NCI-H1105 treated with DMSO at 0.1 percent for 48 hours (cell line): ENCODE results near the gene CCSER2.

Source experiments
- DNase-seq: peaks from one replicate; lab custom pipeline; 2025; lab: John Stamatoyannopoulos, UW

Gene CCSER2

DNA sequence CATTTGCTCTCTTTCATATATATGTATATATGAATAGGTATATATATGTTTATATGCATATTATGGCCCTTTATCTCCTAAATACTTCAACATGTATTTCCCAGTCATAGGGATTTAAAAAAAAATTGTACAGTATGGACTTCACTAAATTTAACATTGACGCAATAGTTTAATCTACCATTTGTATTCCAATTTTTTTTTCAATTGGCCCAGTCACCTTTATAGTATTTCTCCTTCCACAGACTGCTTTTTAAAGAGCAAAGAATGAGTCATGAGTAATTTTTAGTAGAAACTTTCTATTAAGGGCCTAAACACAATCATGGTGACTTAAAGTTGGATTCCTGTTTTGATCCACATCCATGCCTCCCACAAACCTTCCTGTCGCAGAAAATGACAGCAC lies 20.5 kb downstream of the CCSER2 start:
- no peak for DNase-seq

DNA sequence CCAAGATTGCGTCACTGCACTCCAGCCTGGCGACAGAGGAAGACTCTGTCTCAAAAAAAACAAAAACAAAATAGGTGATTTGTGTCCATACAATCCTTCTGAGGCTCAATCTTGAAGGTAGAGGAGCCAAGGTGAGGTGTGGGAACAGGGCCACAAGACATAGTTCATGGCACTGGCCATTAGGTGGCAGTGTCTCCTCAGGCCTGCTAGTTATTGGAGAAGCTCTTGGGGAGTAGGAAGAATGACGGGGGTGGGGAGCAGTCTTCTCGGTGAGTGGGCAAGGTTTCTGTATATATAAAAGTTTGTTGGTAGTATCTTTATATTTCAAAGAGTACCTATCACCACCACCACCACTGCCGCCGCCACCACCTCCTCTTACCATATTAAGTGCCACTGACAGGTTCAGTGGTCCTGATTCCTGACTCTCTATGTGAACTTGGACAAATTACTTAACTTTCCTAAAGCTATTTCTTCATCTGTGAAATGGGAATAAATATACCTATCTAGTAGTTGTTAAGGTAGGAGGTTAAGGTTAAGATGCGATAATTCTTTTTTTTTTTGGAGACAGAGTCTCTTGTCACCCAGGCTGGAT lies 24.0 kb downstream of the CCSER2 start:
- peak; percentile 7 for DNase-seq

DNA sequence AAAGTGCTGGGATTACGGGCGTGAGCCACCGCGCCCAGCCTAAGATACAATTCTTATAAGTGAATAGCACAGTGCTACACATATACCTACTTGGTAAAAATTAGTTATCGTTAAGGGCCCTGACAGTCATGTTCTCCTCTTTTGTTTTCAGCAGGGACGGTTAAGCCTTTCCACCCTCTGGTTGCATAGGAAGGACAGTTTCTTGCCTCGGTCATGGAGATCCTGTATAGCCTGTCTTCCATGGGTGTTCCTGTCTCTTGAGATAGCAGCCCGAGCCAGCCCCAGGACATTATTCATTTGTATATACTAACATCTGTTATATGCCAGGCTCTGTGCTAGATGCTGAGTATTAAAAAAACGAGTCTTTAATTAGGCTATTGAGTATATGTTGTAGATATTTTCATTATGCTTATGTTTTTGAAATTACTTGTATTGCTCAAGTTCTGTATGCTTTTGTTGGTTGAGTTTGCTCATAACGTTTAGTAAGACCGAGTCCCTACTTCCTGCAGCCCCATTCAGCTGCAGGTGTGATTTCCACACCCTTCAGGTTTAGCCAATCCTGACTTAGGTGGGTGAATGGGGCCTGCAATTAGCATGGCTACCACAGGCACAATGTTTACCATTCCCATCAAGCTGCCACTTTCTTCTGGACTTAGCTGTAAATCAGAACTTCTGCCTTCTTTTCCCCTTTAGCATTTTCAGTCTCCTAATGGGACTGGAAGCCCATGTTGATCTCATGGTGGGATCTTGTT lies 24.8 kb downstream of the CCSER2 start:
- DNase-seq, result no peak

DNA sequence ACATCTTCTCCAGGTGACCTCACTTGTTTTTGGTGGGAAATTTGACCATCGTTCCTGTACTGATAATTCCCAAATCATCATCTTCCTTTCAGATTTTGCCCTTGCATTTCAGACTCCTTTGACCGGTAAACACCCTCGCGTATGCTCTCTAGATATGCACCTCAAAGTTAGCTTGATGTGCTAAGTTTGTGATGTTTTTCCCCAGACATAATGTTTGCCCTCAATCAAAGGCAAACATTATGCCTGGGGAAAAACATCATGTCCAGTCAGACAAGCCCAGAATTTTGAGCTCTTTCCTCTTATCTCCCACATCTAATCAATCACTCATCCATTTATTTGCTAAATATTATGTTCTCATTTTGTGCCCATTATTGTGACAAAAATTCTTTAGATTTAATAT lies 26.2 kb downstream of the CCSER2 start:
- no peak for DNase-seq

DNA sequence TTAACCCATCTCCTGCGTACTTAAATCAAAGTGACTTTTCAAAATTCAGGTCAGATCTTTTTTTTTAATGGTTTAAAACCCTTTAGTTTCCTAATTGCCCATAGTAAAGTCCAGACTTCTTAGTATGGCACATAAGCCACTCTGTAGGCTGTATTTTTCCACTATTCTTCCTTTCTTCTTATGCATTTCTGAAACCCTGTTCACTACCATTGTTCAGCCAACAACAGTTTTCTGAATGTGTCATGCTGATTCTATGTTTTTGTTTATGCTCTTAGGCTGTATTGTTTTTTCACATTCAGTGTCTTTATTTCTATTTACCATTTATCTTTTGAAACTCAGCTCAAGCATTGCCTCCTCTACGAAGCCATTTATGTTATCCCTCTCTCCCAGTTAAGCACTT lies 26.7 kb downstream of the CCSER2 start:
- no peak for DNase-seq

DNA sequence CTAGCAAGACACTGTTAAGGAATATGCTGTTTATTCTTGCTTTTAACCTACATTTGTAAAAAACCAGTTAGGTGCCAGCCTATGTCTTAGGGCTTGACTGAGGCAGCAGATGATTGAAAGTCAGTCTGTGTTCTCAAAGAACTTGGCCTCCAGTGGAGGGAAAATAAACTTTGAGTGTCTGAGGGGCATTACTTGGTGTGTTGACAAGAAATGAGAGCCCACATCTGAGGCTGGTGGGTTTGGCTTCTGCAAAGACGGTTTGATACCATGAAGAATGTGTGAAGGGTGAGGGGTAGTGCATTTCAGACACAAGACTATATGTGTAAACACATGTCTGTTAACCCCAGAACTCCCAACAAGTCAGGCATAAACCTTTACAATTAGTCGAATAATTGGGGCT lies 28.5 kb downstream of the CCSER2 start:
- no peak for DNase-seq

DNA sequence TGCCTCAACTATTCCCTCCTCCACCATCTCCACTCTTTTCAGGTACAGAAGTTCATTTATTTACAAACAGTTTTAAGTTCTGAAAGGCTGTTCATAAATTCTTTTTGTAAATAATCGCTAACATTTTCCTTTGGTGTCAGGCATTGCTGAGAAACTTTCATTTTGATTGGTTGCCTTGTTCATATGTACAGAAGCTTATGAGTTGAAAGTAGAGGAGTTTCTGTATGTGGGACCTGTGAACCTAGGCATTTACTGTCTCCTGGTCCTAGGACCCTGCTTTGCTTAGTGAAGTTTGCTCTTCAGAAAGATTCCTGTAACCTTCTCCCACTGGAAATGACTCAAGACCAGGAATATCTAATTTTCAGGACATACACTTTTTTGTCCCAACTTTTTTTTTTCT lies 30.4 kb downstream of the CCSER2 start:
- no peak for DNase-seq

DNA sequence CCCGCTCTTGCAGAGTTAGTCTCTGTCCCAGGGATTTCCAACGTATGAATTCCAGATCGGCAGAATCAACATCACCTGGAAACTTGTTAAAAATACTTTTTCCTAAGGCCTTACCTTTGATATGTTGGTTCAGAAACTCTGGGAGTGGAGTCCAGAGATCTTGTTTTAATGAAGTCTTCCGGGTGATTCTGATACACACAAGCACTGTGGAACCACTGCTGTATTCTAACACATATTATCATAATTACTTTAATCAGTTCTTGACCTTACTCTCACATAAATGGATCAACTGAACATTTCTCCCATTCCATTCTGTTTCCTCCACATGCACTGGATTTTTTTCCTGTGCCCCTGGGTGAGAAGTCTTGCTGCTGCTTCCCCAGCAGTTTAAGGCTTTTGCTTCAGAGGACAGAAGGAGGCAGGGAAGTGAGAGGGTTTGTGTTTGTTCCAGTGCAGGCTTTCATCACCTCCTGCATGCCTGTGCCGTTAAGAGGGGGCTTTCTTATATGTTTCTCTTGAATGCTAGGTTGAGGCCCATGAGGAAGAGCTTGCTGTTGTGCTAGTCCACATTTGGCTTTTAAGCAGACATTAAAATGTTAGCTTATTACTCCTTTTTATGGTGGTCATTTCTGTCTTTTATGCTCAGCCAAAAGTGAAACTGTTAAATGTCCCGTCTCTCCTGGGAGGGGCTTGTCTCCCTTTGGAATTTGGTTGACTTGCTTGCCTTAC lies 32.4 kb downstream of the CCSER2 start:
- no peak for DNase-seq

DNA sequence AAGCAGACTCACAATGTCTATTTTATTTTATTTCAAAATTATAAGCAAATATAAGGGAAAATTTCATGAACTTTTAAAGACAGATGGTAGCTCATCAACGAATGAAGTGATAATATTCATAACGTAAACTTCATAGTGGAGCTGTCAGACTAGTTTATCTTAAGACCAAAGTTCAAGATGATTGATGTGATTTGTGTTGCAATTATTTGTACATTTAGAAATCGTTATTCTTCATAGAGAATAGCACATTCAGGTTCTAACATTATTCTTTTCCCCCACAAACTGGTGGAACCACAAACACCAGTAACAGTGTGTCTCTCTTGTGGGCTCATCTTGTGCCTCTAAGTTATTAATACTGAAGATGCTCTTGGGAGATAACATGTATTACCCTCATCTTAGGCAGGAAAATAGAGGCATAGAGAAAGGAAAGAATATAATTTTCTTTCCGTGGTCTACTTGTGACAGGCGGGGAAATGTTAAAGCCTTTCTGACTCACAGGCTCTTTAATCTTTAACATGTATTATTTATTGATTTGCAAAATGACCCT lies 37.0 kb downstream of the CCSER2 start:
- DNase-seq, result no peak

DNA sequence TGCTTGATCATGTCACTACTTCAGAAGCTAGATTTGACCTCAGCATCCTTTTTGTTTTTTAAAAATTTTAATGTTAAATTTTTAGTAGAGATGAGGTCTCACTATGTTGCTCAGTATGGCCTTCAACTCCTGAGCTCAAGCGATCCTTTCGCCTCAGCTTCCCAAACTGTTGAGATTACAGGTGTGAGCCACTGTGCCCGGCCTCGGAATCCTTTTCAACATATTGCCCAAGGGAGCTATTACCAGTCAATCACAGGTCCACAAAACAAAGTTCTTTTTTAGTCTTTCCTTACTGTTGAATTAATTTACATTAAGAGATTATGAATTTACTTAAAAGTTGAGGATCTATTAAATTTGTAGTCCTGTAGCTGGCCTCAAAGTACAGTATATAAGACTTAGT lies 37.7 kb downstream of the CCSER2 start:
- DNase-seq, result no peak

DNA sequence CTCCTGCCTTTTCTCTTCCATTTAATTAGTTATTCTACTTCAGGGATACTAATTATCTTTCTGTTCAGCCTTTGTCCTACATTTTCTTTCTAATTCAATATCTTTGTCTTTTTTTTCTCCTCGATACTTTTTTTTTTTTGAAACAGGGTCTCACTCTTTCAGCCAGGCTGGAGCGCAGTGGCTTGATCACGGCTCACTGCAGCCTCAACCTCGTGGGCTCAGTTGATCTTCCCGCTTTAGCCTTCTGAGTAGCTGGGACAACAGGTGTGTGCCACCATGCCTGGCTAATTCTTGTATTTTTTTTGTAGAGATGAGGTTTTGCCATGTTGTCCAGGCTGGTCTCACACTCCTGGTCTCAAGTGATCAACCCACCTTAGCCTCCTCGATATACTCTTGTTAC lies 38.9 kb downstream of the CCSER2 start:
- DNase-seq, result no peak

DNA sequence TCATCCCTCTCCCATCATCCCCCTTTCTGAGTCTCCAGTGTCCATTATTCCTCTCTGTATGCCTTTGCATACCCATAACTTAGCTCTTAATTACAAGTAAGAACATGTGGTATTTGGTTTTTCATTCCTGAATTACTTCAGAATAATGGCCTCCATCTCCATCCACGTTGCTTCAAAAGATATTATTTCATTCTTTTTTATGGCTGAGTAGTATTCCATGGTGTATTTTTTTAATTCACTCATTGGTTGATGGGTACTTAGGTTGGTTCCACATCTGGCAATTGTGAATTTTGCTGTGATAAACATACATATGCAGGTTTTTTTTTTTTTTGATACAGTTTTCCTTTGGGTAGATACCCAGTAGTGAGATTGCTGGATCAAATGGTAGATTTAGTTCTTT lies 40.4 kb downstream of the CCSER2 start:
- no peak for DNase-seq

DNA sequence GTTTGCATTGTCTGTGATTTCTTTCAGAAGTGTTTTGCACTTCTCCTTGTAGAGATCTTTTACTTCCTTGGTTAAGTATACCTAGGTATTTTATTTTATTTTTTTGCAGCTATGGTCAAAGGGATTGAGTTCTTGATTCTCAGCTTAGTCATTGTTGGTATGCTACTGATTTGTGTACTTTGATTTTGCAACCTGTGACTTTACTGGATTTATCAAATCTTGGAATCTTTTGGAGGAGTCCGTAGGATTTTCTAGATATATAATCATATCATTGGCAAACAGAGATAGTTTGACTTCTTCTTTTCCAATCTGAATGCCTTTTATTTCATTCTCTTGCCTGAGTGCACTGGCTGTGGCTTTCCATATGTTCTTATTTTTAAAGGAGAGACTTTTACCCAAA lies 41.9 kb downstream of the CCSER2 start:
- DNase-seq, result no peak

DNA sequence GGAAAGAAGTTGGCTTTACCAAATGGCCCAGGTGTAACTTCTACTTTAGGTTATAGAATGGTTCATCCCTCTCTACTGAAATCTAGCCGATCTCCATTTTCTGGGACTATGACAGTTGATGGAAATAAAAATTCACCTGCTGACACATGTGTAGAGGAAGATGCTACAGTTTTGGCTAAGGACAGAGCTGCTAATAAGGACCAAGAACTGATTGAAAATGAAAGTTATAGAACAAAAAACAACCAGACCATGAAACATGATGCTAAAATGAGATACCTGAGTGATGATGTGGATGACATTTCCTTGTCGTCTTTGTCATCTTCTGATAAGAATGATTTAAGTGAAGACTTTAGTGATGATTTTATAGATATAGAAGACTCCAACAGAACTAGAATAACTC lies 43.6 kb downstream of the CCSER2 start:
- no peak for DNase-seq

DNA sequence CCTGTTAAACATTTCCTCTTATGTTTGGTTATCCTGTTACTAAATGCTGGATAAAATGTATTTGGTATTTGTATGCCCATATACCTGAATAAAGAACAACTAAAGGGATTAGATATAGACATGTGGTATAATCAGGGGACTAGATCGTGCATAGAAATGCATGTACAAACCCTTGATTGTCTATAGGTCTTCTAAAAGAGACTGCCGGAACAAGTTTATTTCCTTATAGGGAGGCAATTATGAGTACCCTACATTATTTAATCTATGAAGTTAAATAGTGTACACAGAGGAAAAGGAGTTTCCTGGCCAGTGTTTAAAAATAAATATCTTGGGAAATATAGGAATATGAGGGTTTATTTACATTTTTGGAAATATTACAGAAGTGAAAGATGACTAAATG lies 44.6 kb downstream of the CCSER2 start:
- no peak for DNase-seq

DNA sequence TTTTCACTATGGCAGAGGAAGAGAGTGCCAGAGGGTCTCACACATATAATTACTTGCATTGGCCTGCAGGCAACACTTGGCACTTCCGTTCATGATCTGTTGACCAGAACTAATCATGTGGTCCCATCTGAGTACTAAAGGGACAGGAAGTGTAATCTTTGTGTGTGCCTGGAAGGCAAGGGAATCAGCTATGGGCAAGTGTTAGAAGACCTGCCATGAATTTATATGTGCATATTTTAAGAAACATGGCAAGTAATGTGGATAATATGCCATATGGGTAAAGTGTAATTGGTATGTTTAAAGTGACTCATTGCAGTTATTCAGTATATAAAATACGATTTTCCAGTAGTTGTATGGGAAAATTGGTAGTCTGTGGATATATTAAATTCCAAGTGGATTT lies 46.1 kb downstream of the CCSER2 start:
- DNase-seq, result no peak

DNA sequence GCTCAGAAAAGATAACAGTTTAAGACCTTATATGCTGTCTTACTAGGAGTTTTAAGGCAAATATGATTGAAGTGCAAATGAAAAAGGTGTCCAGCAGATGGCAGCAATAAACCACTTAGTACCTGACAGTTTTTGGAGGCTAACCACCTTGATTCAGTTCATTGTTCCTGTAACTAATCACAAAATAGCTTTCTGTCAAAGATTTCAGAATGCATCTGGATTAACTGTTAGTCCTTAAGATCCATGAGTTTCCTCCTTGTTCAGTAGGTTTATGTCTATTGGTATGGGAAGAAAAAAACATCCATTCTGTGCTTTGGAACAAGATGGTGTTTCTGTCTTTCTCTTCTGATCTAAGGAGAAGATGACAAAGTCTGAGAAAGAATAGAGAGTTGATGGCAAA lies 46.6 kb downstream of the CCSER2 start:
- peak; percentile 42 for DNase-seq

DNA sequence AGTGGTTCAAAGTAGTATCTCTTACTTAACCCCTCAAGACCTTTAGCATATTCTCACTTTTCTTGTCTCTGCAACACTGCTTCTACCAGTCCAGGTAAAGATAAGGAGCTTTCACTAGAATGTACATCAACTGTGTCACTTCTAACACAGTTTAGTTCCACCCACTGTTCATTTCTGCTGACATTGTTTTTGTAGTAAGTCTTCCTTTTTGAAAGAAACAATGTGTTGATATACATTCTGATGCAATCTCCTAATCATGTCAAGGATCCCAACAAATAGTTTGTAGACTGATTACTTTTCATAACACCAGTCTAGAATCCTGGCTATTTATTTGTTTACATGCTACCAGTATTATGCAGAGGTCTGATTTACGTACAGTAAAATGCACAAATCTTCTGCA lies 47.5 kb downstream of the CCSER2 start:
- DNase-seq, result no peak

DNA sequence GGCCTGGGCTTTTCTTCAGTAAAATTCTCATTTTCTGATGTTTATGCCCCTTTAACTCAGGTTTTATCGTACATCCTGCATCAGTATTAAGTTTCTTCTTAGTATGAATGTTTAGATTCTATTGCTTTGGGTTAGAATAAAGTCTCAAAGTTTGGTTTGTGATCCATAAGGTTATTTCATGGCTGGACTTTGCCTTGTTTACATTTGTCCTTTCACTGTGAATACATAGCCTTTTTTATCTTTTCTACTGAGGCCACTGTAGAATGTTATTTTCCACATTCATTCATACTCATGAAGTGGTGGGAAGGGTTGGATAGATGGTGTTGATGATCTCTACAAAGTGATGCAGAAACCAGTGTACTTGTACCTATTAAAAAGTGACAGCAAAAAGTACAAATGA lies 59.8 kb downstream of the CCSER2 start:
- DNase-seq, result no peak

DNA sequence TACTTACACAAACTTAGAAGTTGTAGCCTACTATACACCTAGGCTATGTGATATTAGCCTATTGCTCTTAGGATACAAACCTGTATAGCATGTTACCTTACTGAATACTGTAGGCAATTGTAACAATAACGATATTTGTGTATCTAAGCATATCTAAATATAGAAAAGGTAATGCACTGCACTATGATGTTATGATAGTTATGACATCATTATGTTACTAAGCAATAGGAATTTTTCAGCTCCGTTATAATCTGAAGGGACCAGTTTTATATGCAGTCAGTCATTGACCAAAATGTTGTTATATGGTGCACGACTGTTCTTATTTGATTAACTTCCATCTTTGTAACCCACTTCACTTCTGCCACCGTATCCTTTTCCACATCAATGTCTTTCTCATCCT lies 62.0 kb downstream of the CCSER2 start:
- DNase-seq, result no peak

DNA sequence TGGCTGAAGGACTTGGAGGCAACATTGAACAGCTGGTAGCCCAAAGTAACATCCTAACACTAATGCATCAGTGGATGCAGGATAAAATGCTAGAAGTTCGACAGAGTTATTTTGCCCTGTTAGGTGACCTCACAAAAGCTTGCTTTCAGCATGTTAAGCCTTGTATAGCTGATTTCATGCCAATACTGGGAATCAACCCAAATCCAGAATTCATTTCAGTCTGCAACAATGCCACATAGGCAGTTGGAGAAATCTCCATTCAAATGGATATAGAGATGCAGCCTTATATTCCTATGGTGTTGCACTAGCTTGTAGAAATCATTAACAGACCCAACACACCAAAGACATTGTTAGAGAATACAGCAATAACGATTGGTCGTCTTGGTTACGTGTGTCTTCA lies 62.9 kb downstream of the CCSER2 start:
- no peak for DNase-seq

DNA sequence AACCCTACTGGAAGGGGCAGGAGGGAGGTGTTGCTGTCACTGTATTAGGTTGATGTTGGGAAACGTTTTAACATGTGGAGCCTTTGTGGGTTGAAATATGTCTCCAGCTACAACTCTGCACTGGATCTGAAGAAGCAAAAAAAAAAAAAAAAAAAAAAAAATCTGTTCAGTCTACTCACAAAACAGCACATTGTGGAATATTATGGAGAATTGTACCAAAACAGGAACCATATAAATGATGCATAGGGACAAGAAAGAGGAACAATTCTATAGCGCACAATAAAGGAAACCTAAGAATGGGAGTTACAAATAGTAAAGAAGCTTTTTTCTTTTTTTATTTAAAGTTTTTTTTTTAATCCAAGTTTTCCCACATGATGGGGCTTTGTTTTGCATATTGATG lies 63.8 kb downstream of the CCSER2 start:
- DNase-seq, result no peak

DNA sequence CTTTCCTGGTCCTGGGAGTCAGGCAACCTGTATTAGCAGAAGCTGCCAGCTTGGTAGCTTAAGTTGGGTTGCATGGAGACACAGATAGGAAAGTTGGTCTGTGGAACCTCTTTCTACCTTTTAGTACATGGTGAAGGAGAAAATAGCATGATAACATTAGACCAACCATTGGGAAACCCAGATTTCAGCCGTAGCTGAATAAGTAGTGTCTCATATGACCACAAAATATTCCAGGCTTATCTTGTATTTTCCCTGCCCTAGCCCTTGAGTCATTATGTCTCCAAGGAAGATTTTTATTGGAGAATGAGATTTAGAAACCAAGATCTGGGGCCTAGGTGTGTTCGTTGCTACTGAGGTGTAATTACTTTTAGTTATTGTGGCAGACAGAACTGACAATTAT lies 67.2 kb downstream of the CCSER2 start:
- DNase-seq, result no peak
